Hepatocyte (in vitro differentiated cells): ENCODE data around the gene PPP2R2C. TPM values are rescaled to one million over a fixed set of nuclear protein-coding genes. Genes with fewer than 3 reads are reported as not detected.

Experiments used
- DNase-seq: peaks from one replicate; pipeline ENCODE4 v3.0.0-alpha.2; 2016; ENCODE audit warnings: low spot score
- H2AFZ ChIP-seq: fragments of 200-600 bp; sonication (generic); 2 replicates; pipeline ENCODE4 v1.6.0; 2016; ENCODE audit warnings: antibody characterized with exemption, mild to moderate bottlenecking
- H3K27ac ChIP-seq: fragments of 200-600 bp; sonication (generic); 2 replicates; pipeline ENCODE4 v1.5.1; 2016; ENCODE audit warnings: mild to moderate bottlenecking
- H3K27me3 ChIP-seq: fragments of 200-600 bp; sonication (generic); 2 replicates; pipeline ENCODE4 v1.6.1; 2016
- H3K36me3 ChIP-seq: fragments of 200-600 bp; sonication (generic); replicated peaks from 2 replicates; pipeline ENCODE4 v1.5.1; 2016; ENCODE audit warnings: low read depth; ENCODE audit not compliant: insufficient read depth
- H3K4me1 ChIP-seq: fragments of 200-600 bp; sonication (generic); 2 replicates; pipeline ENCODE4 v1.5.1; 2016; ENCODE audit warnings: mild to moderate bottlenecking, moderate library complexity; ENCODE audit not compliant: insufficient read depth
- H3K4me2 ChIP-seq: fragments of 200-600 bp; sonication (generic); 2 replicates; pipeline ENCODE4 v1.6.0; 2016
- H3K4me3 ChIP-seq: fragments of 200-600 bp; sonication (generic); 2 replicates; pipeline ENCODE4 v1.5.1; 2016; ENCODE audit warnings: mild to moderate bottlenecking
- H3K79me2 ChIP-seq: fragments of 200-600 bp; sonication (generic); 2 replicates; pipeline ENCODE4 v1.6.0; 2017; ENCODE audit warnings: mild to moderate bottlenecking
- H3K9me2 ChIP-seq: fragments of 200-600 bp; sonication (generic); replicated peaks from 2 replicates; pipeline ENCODE4 v1.6.0; 2017; ENCODE audit warnings: mild to moderate bottlenecking; ENCODE audit not compliant: insufficient read depth
- H3K9me3 ChIP-seq: fragments of 200-600 bp; sonication (generic); 2 replicates; pipeline ENCODE4 v1.5.1; 2016; ENCODE audit warnings: low read depth, mild to moderate bottlenecking
- H4K20me1 ChIP-seq: fragments of 200-600 bp; sonication (generic); 2 replicates; pipeline ENCODE4 v1.6.0; 2016; ENCODE audit warnings: mild to moderate bottlenecking; ENCODE audit not compliant: insufficient read depth, poor library complexity, severe bottlenecking
- CTCF ChIP-seq: fragments of 200-600 bp; sonication (generic); IDR thresholded peaks from 2 replicates; pipeline ENCODE4 v1.5.1; 2016; ENCODE audit warnings: antibody characterized with exemption, mild to moderate bottlenecking; ENCODE audit not compliant: poor library complexity
- EZH2 ChIP-seq: fragments of 200-600 bp; sonication (generic); IDR thresholded peaks from 2 replicates; pipeline ENCODE4 v1.6.1; 2016; ENCODE audit warnings: antibody characterized with exemption, mild to moderate bottlenecking, borderline replicate concordance
- EZH2phosphoT487 ChIP-seq: fragments of 200-600 bp; sonication (generic); IDR thresholded peaks from one replicate; pipeline ENCODE4 v1.6.1; 2018; ENCODE audit warnings: antibody characterized with exemption, mild to moderate bottlenecking, low read depth, moderate library complexity; ENCODE audit not compliant: unreplicated experiment, severe bottlenecking
- WGBS: methylation state at CpG from one replicate; pipeline ENCODE4 v1.1.6; 2016; ENCODE audit warnings: low lambda C conversion rate; ENCODE audit errors: missing lambda C conversion rate; 5-methylcytosine and 5-hydroxymethylcytosine counted together
- polyA plus RNA-seq: library from polyadenylated mRNA; unstranded; fragments of >200 nt; fragmentation: Nextera tagmentation; extraction: Ambion mirVana; gene quantifications from 2 replicates; pipeline ENCODE4 v1.2.1, GENCODE V29; 2016
- total RNA-seq: library from RNA; depleted of rRNA; stranded (reverse); fragments of >200 nt; gene quantifications from 2 replicates; pipeline ENCODE4 v1.2.3, GENCODE V29; 2014

PPP2R2C gene
- total and polyA plus RNA-seq, 2 experiments from 2014 or later = 0.35 to 0.67 TPM

GRCh38 chr4:6402566-6403399, 69.6 kb downstream of the PPP2R2C start:
- H3K27ac ChIP-seq = no peak overlapping the region
- no peak overlapping the region for H2AFZ ChIP-seq
- H3K36me3 ChIP-seq = no peaks in the 10 kb centered on the region
- no peaks in the 10 kb centered on the region for H3K9me2 ChIP-seq
- TF ChIP-seq EZH2 (no peak), CTCF (no peak), EZH2phosphoT487 (no peak)
- H3K4me2 ChIP-seq = no peak overlapping the region
- no peak for DNase-seq
- 45% methylated on average over 18 of the region's 18 CpGs for WGBS
- H4K20me1 ChIP-seq = no peaks in the 10 kb centered on the region
- no peaks in the 10 kb centered on the region for H3K4me1 ChIP-seq
- peaks cover 48% of the 10 kb centered on the region for H3K27me3 ChIP-seq
- no peaks in the 10 kb centered on the region for H3K9me3 ChIP-seq
- H3K4me3 ChIP-seq = no peak overlapping the region
- no peaks in the 10 kb centered on the region for H3K79me2 ChIP-seq

GRCh38 chr4:6401797-6402196, 70.6 kb downstream of the PPP2R2C start:
- H3K9me3 ChIP-seq = no peaks in the 10 kb centered on the region
- no peak for DNase-seq
- H3K9me2 ChIP-seq = no peaks in the 10 kb centered on the region
- H3K79me2 ChIP-seq = no peaks in the 10 kb centered on the region
- no peak overlapping the region for H3K4me2 ChIP-seq
- H4K20me1 ChIP-seq = no peaks in the 10 kb centered on the region
- no peak overlapping the region for H2AFZ ChIP-seq
- H3K4me3 ChIP-seq = no peak overlapping the region
- H3K27ac ChIP-seq = no peak overlapping the region
- TF ChIP-seq EZH2 (no peak), EZH2phosphoT487 (no peak), CTCF (no peak)
- 94% methylated on average over 9 of the region's 9 CpGs for WGBS
- no peaks in the 10 kb centered on the region for H3K4me1 ChIP-seq
- H3K36me3 ChIP-seq = no peaks in the 10 kb centered on the region
- H3K27me3 ChIP-seq = peaks cover 48% of the 10 kb centered on the region

DNA sequence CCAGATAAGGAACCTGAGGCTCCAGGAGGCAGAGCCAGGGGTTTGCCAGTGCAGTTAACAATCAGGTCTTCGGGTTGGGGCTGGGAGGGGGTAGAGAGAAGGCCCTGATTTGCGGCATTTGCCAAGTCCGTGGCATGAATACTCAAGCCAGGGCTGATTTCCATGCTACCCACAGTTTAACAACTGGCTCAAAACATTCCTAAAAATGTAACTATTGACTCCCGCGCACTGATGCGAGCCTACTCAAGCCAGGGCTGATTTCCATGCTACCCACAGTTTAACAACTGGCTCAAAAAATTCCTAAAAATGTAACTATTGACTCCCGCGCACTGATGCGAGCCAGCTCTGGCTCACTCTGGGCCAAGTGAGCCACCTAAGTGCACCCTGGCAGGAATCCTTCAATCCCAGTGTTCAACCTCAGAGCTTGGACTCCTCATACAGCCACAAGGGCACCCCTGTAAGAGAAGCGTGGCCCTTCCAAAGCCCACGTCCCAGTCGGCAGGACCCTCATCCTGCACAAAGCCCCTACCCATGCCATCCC, 75.6 kb downstream of the PPP2R2C start:
- H4K20me1 ChIP-seq = no peaks in the 10 kb centered on the region
- no peaks in the 10 kb centered on the region for H3K79me2 ChIP-seq
- H3K4me3 ChIP-seq = no peak overlapping the region
- no peaks in the 10 kb centered on the region for H3K4me1 ChIP-seq
- TF ChIP-seq CTCF (no peak), EZH2 (no peak), EZH2phosphoT487 (no peak)
- no peak overlapping the region for H3K4me2 ChIP-seq
- DNase-seq = no peak
- H3K27me3 ChIP-seq = peaks cover 9% of the 10 kb centered on the region
- no peak overlapping the region for H3K27ac ChIP-seq
- H3K9me3 ChIP-seq = no peaks in the 10 kb centered on the region
- H2AFZ ChIP-seq = no peak overlapping the region
- WGBS = 89% methylated on average over 12 of the region's 12 CpGs
- no peaks in the 10 kb centered on the region for H3K9me2 ChIP-seq
- no peaks in the 10 kb centered on the region for H3K36me3 ChIP-seq
